Middle frontal gyrus (tissue), 1 donor: ENCODE data around the gene SBF1.

Source experiments
- DNase-seq: peaks from one replicate; pipeline ENCODE4 v3.0.0-alpha.2; 2015; ENCODE audit warnings: low spot score; ENCODE audit errors: extremely low spot score

SBF1 gene

DNA sequence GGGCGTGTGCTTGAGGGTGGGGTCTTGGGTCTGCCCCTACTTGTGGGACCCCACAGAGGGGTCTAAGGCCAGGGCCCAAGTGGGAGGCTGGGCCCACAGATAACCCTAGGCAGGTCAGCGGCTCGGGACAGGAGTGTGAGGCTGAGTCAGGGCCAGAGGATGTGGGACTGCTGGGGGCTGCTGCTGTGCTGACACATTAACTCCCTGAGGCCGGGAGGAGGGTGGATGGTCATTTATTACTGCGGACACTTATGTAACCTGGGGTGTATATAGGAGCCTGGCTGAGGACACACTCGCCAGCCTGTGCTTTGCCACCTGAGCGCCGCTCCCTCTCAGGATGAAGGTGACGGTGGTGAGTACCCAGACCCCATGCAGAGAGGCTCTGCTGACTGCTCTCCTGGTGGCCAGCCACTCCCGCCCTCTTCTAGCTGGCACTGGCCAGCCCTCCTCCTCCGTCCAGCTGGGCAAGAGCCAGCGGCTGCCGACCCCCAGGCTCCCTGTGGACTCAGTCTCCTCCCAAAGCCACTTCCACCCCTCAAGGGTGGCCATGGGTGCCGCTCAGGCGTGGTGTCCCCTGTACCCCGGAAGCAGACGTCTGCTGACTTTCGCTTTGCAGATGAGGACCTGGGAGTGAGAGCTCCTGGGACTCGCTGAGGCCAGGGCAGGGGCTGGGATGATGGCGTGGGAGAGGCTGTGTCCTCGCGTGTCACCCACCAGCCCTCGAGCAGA is 11.9 kb upstream of the SBF1 start, which contains the start of gene MIOX:
MIOX (plus strand) TSS at position 299 of the 729 bp plus-strand sequence; CDS start at position 338, 39 bp downstream.
- DNase-seq, result no peak

DNA sequence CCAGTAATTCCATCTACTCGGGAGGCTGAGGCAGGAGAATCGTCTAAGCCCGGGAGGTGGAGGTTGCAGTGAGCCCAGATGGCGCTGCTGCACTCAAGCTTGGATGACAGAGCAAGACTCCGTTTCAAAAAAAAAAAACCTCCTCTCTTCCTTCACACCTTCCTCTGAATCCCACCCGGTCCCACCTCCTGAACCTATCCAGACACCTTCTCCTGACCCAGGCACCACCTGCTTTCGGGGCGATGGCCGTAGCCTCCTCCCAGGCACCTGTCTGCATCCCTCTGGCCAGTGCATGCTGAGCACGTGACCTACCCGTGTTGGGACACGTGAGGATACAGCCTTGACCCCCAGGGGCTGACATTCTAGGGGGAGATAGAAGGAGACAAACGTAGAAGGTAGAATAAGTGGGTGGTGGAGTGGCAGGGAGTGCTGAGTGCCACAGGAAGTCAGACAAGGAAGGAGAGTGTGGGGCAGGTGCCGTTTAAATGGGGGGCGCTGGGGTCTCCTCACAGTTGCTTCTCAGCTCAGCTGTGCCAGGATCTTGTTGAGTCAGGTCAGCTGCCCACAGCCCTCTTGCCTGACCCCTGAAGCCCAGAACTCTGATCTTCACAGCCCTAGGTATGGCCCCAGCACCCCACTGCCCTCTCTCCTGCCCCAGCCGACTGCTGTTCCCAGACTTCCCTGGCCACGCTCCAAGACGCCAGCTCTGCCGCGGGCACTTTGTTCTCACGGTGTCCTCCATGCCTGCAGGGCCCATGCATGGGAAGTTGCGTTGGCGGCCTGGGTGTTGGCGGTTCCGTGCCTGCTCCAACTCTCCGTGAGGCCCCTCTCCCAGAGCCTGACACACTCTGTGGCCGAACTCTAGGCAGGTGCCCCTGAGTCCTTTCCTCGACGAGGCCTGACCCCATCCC is 10.6 kb upstream of the SBF1 start:
- no peak for DNase-seq

DNA sequence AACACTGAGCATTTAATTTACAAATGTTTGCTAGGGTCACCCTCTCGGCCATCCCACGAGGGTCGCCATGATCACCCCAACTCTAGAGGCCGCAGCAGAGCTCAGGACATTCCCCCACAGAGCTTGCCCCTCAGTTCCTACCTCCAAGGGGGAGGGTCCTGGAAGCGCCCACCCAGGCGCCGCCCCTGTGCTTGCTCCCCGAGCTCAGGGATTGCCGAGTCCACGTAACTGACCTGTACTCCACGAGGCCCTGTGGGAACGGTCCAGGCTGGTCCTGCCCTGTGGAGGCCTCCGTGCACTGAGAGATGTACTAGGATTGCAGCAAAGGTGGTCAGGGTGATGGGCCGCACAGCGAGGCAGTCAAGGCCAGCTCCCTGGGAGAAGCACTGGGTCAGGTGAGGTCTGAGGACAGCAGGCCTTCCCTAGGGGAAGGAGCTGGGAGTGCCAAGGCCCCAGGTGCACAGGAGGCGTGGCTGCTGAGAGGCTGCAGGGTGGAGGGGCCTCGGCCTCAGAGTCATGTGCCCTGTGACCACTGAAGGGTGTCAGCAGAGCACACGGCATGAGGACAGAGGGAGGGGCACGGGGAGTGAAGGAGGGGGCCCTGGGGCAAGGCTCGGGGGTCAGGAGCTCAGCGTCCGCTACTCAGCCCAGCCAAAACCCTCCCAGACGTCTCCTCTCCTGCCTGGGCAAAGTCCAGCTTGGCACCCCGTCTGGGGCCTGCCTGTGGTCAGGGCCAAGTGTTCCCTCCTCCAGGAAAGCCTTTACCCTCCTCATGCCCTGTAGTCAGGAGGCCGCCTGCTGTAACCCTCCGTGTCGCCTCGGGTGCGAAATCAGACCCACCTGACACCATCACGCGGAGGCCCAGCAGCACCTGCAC is 9.4 kb upstream of the SBF1 start:
- no peak for DNase-seq

DNA sequence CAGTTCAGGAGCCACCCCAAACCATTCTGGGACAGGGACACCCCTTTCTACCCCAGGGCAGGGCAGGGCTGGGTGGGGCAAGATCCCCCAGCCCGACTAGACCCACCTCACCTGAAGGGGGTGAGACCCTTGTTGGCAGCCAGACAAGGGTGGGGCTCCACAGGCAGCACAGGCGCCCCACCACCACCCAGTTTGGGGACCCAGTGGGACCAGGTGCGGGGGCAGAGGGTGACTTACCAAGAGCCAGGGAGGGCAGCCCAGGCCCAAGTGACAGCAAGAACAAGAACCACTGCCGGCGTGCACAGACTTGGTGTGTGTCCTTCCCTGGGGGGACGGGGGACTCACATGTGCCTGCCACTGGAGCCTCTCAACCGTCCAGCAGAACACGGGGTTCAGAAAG is 8.7 kb upstream of the SBF1 start:
- no peak for DNase-seq

DNA sequence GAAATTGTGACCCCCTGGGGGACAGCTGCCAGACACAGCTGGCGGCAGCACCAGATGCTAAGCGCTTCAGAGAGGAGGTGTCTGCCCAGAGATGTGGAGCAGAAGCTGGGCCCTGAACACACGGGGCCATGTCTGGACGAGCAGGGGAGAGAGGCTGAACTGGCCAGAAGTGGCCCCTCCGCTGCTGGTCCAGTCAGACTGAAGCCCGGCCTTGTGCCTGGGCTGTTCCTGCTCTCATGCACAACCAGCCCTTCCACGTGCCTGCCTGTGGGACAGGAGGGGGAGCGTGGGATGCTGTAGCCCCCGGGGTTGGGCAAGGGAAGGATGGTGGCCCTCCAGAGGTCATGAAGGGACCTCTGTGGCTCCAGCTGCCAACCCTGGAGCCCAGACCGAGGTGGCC is 8.3 kb upstream of the SBF1 start:
- DNase-seq, result no peak

DNA sequence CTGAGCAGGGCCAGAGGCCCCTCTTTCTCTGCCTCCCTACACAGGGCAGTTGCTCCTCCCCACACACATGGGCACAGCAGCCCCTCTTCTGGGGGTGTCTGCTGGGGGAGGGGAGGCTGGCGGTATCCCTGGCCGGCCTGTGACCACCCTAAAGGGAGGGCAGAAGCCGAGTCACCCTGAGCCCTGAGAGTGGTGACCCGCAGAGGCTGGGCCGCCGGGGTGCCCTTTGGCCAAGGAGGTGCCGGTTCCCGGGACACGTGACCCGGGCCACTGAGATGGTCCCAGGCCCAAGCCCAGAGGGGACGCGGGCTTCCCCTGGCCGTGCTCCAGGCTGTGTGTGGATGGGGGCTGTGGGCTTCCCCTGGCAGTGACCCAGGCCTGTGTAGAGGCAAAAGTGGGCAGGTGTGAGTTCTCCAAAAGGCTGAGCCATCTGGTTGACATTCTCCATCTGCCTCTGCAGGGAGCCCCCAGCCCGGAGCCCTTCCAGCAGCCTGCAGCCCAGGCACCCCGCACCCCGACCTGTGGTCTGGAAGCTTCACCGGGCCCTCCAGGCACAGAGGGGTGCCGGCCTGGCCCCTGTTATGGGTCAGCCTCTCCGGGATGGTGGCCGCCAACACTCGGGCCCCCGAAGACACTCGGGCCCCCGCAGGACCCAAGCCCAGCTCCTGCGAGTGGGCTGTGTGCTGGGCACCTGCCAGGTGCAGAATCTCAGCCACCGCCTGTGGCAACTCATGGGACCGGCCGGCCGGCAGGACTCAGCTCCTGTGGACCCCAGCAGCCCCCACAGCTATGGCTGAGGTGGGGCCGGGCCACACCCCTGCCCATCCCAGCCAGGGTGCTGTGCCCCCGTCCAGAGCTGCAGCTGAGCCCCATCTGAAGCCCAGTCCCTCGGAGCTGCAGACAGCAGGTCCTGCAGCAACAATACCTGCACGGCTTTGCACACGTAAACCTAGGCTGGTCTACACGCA is 7.6 kb upstream of the SBF1 start:
- DNase-seq, result no peak

DNA sequence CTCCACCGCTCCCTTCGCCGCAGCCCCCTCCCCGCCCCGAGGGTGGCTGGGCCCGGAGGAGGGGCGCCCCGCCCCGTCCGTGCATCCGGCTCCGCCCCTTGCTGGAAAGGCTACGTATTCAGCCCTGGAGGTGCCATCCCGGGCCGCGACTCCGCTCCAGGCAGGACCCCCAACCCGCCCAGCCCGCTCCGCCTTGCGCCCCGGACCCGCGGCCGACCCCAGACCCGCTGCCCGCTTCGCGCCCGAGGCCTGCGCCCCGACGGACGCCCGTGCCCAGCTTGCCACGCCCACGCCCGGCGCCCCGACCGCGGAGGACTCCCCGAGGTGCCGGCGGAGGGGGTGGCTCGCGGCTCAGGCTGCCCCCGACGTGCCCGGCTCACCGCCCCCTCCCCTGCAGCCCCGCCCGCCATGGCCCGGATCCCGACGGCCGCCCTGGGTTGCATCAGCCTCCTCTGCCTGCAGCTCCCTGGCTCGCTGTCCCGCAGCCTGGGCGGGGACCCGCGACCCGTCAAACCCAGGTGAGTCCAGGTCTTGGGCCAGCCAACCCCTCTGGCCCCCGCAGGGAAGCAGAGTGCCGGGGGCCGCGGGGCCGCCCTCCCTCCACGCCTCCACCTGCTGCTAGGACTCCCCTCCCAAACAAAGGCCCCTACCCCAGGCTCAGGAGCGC is 6.7 kb upstream of the SBF1 start, which contains the start of gene ADM2:
ADM2 (plus strand) TSS at position 104 of the 667 bp plus-strand sequence; CDS start at position 409, 305 bp downstream.
- no peak for DNase-seq

DNA sequence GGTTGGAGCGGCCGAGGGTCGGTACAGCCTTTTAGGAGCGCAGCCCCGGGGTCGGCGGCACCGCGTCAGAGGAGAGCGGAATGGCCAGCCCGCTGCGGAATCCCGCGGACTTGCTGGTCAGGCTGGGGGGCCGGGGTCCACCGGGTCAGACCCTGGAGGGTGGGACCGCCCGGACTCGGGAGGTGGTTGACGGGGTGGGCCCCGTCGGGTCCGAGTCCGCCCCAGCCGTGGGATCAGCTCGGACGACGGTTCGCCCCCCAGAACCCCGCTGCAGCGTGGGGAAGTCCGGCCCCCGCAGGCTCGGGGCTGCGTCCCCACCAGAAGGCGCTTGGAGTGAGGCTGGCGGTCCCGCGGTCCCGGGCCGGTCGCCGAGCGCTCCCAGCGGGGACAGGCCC is 6.2 kb upstream of the SBF1 start:
- DNase-seq, result no peak

DNA sequence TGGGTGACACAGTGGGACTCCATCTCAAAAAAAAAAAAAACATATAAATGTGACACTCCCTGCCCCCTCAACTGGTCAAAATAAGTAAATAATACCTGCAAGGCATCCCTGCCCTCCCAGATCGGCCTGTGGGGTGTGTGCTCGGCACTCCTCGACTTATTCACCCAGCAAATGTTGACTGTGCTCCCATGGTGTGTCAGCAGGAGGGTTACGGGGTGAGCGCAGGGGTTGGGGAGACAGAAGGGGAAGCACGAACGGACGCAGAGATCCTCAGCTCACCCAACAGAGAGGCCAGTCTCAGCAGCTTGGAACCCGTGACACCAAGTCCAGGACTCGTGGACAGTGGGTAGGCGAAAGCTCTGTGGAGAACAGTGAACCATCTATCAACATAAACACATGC is 4.9 kb upstream of the SBF1 start:
- no peak for DNase-seq

DNA sequence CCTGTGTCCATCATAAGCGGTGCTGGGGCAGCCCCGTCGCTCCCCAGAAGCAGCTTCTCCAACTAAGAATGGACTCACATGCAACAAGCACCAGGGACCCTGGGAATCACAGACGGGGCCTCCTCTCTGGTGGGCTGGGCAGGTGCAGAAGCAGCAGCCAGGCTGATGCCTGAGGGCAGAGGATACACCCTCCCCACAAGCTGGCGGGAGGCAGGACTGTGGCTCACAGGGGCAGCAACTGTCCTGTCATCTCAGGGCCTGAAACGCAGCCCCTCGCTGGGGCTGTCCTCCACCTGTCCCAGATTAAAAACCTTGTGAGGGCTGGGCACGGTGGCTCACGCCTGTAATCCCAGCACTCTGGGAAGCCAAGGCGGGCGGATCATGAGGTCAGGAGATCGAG is 3.1 kb upstream of the SBF1 start:
- DNase-seq, result no peak

DNA sequence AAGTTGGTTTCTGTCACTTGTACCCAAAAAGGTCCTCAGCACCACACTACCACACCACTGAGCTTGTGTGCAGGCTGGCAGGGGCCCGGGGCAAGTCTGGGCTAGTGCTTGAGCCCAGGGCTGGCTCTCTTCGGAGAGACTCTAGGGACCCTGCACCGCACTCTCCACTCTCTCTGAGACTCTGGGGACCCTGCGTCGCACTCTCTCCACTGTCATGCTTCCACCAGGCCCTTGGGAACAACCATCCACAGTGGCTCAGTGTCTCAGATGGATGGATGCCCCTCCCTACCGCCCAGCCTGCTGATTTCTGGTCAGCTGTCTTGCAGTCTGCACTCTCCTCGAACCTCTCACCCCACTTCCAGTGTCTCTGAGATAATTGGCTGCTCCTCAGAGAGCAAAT is 2.0 kb upstream of the SBF1 start:
- no peak for DNase-seq

DNA sequence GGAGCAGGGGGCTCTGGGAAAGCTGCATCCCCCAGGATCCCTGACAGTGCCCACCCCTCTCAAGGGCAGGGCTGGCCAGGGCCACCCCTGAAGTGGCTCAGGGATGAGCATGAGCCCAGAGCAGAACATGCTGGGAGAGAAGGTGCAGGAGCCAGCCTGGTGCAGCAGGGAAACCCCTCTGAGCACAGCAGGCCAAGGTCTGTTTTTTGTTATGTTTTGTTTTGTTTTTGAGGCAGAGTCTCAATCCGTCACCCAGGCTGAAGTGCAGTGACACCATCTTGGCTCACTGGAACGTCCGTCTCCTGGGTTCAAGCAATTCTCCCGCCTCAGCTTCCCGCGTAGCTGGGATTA is 792 bp upstream of the SBF1 start:
- no peak for DNase-seq

DNA sequence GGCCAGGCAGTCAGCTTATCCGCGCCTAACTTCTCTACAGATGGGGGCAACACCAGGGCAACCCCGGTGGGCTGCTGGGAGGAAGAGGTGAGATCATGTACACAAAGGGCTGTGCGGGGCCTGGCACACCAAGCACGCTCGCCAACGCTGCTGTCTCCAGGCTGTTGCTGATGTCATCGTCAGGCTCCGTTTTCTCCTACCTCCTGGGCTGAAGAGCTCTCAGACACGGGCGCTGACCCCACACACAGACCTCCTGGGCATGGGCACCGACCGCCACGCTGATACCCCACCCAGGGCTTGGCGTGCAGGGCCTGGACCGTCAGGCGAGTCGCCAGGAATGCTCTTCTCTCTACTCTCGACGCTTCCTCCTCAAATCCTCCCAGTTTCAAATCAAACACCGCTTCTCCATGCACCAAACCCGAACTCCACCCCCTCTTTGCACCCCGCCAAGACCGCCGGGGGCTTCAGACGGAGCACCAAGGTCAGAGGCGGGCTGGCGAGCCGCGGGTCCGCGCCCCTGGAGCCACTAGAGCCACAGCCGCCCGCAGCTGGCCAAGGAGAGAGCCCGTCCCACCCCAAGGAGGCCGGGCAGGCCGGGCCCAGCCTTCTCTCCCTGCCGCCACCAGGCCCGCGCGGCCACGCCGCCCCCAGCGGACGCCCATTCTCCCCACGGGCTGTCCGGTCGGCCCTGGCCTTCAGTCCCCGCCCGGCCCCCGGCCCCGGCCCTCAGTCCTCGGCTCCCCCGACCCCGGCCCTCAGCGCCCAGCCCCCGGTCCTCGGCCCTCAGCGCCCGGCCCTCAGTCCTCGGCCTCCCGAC is 772 bp downstream of the SBF1 start:
- DNase-seq, result no peak

DNA sequence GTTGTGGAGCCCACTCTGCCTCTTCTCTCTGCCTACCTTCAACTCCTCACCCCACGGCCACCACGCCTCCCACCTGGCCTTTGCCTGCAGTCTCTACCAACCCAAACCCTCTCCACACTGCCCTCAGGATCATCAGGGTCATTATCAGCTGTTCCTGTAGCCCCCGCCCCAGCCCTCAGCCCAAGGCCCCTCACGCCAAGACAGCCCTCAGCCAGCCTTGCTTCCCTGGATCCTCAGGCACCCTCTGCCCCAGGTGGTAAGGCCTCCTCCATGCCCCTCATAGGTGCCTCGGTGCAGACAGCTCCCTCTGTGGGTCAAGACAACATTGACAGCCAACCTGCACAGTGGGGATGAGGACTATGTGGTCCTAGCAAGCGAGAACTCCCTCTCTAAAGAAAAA is 1.7 kb downstream of the SBF1 start:
- no peak for DNase-seq

DNA sequence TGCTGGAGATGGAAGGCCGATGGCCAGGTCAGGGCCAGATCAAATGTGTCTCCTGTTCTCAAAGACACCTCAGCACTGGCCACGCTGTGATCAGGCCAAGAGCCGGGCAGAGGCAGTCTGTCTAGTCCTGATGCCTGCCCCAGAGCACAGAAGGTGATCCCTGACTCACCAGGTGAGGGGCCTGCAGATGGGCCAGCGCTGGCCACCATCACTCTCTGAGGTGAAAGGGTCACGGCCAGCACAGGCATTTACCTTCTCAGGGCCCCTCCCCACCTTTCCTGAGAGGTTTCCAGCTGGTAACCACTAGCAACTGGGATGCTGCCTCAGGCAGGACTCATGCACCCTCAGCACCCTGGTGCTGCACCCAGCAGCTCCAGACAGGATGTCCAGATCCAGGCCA is 2.9 kb downstream of the SBF1 start:
- DNase-seq, result no peak

DNA sequence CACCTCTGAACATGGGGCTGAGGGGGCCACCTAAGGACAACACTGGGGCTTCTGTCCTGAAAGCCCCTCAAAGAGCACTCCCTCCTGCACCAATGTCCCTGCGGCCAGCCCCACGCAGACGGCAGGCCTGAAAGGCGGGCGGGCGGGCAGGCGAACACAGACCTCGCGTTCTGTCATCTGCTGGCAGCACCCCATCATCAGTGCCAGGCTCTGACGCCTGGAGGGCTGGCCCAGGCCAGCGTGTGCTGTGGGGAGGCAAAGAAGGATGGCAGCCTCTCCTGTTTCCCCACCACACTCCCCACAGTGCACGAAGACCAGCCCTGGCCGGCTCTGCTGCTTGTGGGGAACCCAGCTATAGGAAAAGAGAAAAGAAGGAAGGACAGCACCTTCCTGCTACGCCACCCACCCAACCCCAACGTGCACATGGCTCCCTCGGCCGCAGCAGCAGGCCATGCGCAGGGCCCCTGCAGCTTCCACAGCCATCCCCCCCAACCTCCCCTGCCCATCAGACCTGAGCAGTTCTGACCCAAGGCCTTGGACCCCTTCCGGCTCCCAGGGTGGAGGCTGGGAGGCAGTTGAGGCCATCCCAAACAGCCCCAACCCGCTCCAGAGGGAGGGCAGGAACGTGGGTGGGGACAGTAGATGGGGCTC is 3.5 kb downstream of the SBF1 start:
- DNase-seq, result peak; percentile 6

DNA sequence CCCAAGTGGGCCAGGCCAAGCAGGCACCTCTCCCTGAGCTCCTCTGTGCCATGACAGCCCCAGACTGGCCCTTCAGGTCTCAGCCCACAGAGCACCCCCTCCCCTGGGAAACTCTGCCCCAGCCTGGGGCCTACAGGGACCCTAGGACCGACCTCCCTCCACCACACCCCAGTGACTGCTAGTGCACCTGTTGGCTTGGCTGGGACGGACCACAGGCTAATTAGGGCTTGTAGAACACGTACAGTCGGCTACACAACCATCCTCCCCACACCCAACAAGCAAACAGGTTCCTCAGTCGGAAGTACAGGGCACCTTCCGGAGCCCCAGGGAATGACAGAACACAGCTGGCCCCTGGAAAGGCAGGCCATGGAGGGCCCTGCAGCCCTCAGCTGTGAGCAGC is 4.3 kb downstream of the SBF1 start:
- DNase-seq, result no peak
